GM12878 (cell line): ENCODE results near the gene USH2A. TPM values are rescaled to one million over a fixed set of nuclear protein-coding genes. Genes with fewer than 3 reads are reported as not detected.

Source experiments
- ATAC-seq: fragments of 200-7000 bp; cut with Tn5 transposase; 3 replicates; pipeline ENCODE4 v1.9.1; 2020; ENCODE audit warnings: mild to moderate bottlenecking, moderate library complexity
- BruUV-seq: library from RNA; stranded (reverse); fragments of 400-500 nt; replicated peaks from 2 replicates; lab custom pipeline; 2021; lab: Mats Ljungman, UMichigan
- CTCF ChIA-PET: fragments of 300-600 bp; sonication (Branson Sonifier 250); formaldehyde crosslinking; extraction: SDS; loops from one replicate; lab custom pipeline; 2021; ENCODE audit warnings: inconsistent platforms; lab: Yijun Ruan, JAX
- POLR2A ChIA-PET: fragments of 350-600 bp; formaldehyde crosslinking; extraction: SDS; loops from one replicate; lab custom pipeline; 2021; ENCODE audit warnings: inconsistent platforms; lab: Charles Lee
- RAD21 ChIA-PET: fragments of 300-600 bp; sonication (Branson Sonifier 250); formaldehyde crosslinking; loops from one replicate; lab custom pipeline; 2023; ENCODE audit warnings: antibody characterized with exemption; ENCODE audit not compliant: unreplicated experiment; lab: Charles Lee
- SMC1A ChIA-PET: fragments of 300-600 bp; sonication (Branson Sonifier 250); formaldehyde crosslinking; loops from one replicate; lab custom pipeline; 2023; ENCODE audit not compliant: unreplicated experiment, uncharacterized antibody; lab: Charles Lee
- DNase-seq: peaks from one replicate; pipeline ENCODE4 v3.0.0-alpha.2; 2011; ENCODE audit warnings: low read depth, low spot score
- FAIRE-seq: peaks from 3 replicates; lab custom pipeline; 2011; peaks lifted over from hg19 to GRCh38; lab: Jason Lieb, UNC
- H2AFZ ChIP-seq: 2 replicates; pipeline ENCODE4 v1.6.0; 2011; ENCODE audit warnings: low read depth, low read length, control low read depth; ENCODE audit not compliant: control insufficient read depth
- H3K27ac ChIP-seq: 2 replicates; pipeline ENCODE4 v1.5.1; 2011; ENCODE audit warnings: control low read depth; ENCODE audit not compliant: control insufficient read depth, insufficient read depth
- H3K27me3 ChIP-seq, 2 experiments: replicated peaks in 1 of 2; 2 replicates each; pipeline versions ENCODE4 v1.6.0 to v1.6.1; 2011; ENCODE audit warnings: low read length in 1 of 2; ENCODE audit not compliant: control insufficient read depth in 2 of 2, insufficient read depth in 2 of 2
- H3K36me3 ChIP-seq, 2 experiments: 2 replicates each; pipeline ENCODE4 v1.5.1; 2011; ENCODE audit warnings: low read length in 1 of 2; ENCODE audit not compliant: control insufficient read depth in 2 of 2, insufficient read depth in 2 of 2
- H3K4me1 ChIP-seq: 2 replicates; pipeline ENCODE4 v1.6.1; 2011; ENCODE audit warnings: mild to moderate bottlenecking, low read length, moderate library complexity, mixed read lengths; ENCODE audit not compliant: control insufficient read depth, insufficient read depth
- H3K4me2 ChIP-seq: 2 replicates; pipeline ENCODE4 v1.6.0; 2011; ENCODE audit warnings: control low read depth; ENCODE audit not compliant: control insufficient read depth, insufficient read depth
- H3K4me3 ChIP-seq: fragments of 200-600 bp; sonication (generic); 2 replicates; pipeline ENCODE4 v1.5.1; 2016
- H3K79me2 ChIP-seq: 2 replicates; pipeline ENCODE4 v1.6.0; 2011; ENCODE audit warnings: low read length; ENCODE audit not compliant: control insufficient read depth, insufficient read depth
- H3K9ac ChIP-seq: 2 replicates; pipeline ENCODE4 v1.8.0; 2011; ENCODE audit warnings: low read length, control low read depth, mixed read lengths; ENCODE audit not compliant: control insufficient read depth, insufficient read depth
- H3K9me3 ChIP-seq: replicated peaks from 3 replicates; pipeline ENCODE4 v1.5.1; 2011; ENCODE audit warnings: mild to moderate bottlenecking, low read length; ENCODE audit not compliant: control insufficient read depth, insufficient read depth
- H4K20me1 ChIP-seq: 2 replicates; pipeline ENCODE4 v1.6.0; 2011; ENCODE audit not compliant: control insufficient read depth, insufficient read depth
- BCL11A ChIP-seq: IDR thresholded peaks from 2 replicates; pipeline ENCODE4 v1.6.1; 2011; ENCODE audit warnings: low read depth, low read length
- CUX1 ChIP-seq: IDR thresholded peaks from 2 replicates; pipeline ENCODE4 v1.6.1; 2012; ENCODE audit warnings: improper control_type of control experiment, low read depth, low read length; ENCODE audit not compliant: insufficient replicate concordance
- WGBS: methylation state at CpG from one replicate; pipeline ENCODE4 v1.1.6; 2016; ENCODE audit warnings: low lambda C conversion rate; ENCODE audit not compliant: insufficient replicate concordance, insufficient coverage; ENCODE audit errors: missing lambda C conversion rate; 5-methylcytosine and 5-hydroxymethylcytosine counted together
- in situ Hi-C: fragments of 300-500 bp; cut with MboI; formaldehyde crosslinking; loops from 9 replicates; pipeline ENCODE4 v1.14.3; 2018; ENCODE audit warnings: mixed read lengths
- intact Hi-C: fragments of 100-400 bp; cut with micrococcal nuclease; formaldehyde crosslinking; loops from one replicate; pipeline ENCODE4 v1.14.2; 2022; ENCODE audit not compliant: unreplicated experiment
- polyA plus RNA-seq, 11 experiments: library from polyadenylated mRNA; depleted of rRNA in 4 of 11; unstranded in 6 of 11; stranded (reverse) in 5 of 11; fragments of >200 nt; fragmentation: Nextera tagmentation in 4 of 11; fragmentation: Illumina TruSeq in 1 of 11; extraction: Ambion mirVana in 4 of 11; extraction: Trizol in 1 of 11; gene quantifications; 1 replicate in 1 of 11; 2 replicates in 10 of 11; pipeline versions ENCODE4 v1.2.1 to v1.2.3, GENCODE V29; 2011 to 2016; ENCODE audit warnings: inconsistent platforms in 2 of 11, missing spikeins in 2 of 11, low read depth in 1 of 11
- total RNA-seq, 4 experiments: library from RNA; depleted of rRNA in 3 of 4; stranded (reverse); fragments of >200 nt in 3 of 4; fragmentation: Illumina TruSeq in 1 of 4; extraction: Trizol in 1 of 4; gene quantifications; 2 replicates each; pipeline versions ENCODE4 v1.2.1 to v1.2.3, GENCODE V29; 2013 to 2021

Gene USH2A
- total and polyA plus RNA-seq, 10 of the 15 experiments (the other 5 are each of a cell fraction or from before 2014, with no cell fraction given), result under 0.01 to 0.20 (median 0.01) TPM; not detected in 2

DNA sequence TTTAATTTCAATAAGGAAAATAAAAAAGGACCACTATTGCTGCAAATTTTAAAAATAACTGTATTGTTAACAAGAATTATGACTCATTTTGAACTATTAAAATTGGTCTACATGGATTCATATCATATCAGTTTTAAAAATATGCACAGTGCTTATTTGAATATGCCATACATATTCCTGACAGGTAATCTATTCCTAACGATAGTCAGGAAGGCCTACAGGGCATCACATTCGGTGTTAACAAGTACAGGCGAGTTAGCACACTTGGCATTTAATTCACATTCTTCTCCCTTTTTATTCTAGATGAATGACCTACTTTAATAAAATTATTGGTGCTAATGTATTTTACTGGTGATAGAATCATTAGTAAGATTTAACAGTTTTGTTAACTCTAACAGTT, 174.6 kb downstream of the USH2A start:
- RAD21 ChIA-PET, result no interaction called here
- intact Hi-C loops (no loop called here), in situ Hi-C loops (no loop called here)
- no peak for ATAC-seq
- Histone ChIP-seq H3K27me3 (no peaks in the 10 kb centered on the region), H3K4me2 (no peak overlapping the region), H3K27ac (no peak overlapping the region), H3K9me3 (no peaks in the 10 kb centered on the region), H4K20me1 (no peaks in the 10 kb centered on the region), H3K4me1 (no peaks in the 10 kb centered on the region), H3K36me3 (no peaks in the 10 kb centered on the region), H2AFZ (no peak overlapping the region), H3K4me3 (no peak overlapping the region), H3K9ac (no peak overlapping the region), H3K79me2 (no peaks in the 10 kb centered on the region)
- TF ChIP-seq BCL11A (no peak), CUX1 (no peak)
- DNase-seq, result no peak
- CTCF ChIA-PET, result no interaction called here
- SMC1A ChIA-PET, result no interaction called here
- no peak for FAIRE-seq
- WGBS, result 0% methylated on average over 3 of the region's 3 CpGs
- POLR2A ChIA-PET, result no interaction called here
- no TSS peak for BruUV-seq
